Uterus (tissue), 2 donors: Measurements from ENCODE around the gene STIMATE.

Experiments used
- POLR2A ChIP-seq, 2 donors: fragments of 450-650 bp; IDR thresholded peaks; one replicate each; pipeline ENCODE4 v1.6.1; 2016; ENCODE audit warnings: antibody characterized with exemption in 2 of 2, mild to moderate bottlenecking in 1 of 2, moderate library complexity in 1 of 2
- TF ChIP-seq, protein P1 (sequence below), 4 experiments: fragments of 200-600 bp in 2 of 4; fragments of 450-650 bp in 2 of 4; sonication (generic) in 2 of 4; IDR thresholded peaks; one replicate each; pipeline ENCODE4 v1.5.1; 2016 to 2019; ENCODE audit warnings: antibody characterized with exemption in 4 of 4, mild to moderate bottlenecking in 2 of 4, moderate library complexity in 1 of 4

DNA sequence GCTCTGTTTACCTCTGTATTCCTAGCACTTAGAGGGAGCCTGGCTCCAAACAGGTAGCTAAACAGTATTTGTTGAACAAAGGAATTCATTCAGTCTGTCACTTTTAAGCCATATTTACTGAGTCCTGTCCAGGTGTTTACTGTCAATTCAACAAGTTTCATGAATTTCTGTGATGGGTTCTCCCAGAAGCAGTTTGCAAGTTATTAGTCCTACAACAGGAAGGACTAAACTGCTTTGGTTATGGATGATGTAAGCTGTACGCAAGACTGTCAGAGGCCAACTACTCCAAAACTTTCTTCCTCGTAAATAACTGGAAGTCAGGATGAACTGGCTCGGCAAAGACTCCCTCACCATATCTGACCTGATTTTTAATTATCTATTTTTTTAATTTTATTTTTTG, 25.1 kb downstream of the STIMATE start:
- TF ChIP-seq, protein P1, sequence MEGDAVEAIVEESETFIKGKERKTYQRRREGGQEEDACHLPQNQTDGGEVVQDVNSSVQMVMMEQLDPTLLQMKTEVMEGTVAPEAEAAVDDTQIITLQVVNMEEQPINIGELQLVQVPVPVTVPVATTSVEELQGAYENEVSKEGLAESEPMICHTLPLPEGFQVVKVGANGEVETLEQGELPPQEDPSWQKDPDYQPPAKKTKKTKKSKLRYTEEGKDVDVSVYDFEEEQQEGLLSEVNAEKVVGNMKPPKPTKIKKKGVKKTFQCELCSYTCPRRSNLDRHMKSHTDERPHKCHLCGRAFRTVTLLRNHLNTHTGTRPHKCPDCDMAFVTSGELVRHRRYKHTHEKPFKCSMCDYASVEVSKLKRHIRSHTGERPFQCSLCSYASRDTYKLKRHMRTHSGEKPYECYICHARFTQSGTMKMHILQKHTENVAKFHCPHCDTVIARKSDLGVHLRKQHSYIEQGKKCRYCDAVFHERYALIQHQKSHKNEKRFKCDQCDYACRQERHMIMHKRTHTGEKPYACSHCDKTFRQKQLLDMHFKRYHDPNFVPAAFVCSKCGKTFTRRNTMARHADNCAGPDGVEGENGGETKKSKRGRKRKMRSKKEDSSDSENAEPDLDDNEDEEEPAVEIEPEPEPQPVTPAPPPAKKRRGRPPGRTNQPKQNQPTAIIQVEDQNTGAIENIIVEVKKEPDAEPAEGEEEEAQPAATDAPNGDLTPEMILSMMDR (IDR thresholded peaks at IDR 0.05) = no peak
- no peak for TF ChIP-seq POLR2A (IDR thresholded peaks at IDR 0.05)
